VCaP (cell line): ENCODE data around the gene ANKRD9.

Experiments
- H3K27ac ChIP-seq: fragments of 450-650 bp; 2 replicates; pipeline ENCODE4 v1.5.1; 2017
- CTCF ChIP-seq: fragments of 450-650 bp; conservative IDR thresholded peaks from 2 replicates; pipeline ENCODE4 v1.5.1; 2017; ENCODE audit warnings: mild to moderate bottlenecking, moderate library complexity

Gene ANKRD9

GRCh38 chr14:102496331-102496691 is 13.3 kb downstream of the ANKRD9 start:
- TF ChIP-seq CTCF = no peak
- no peak overlapping the region for H3K27ac ChIP-seq

GRCh38 chr14:102495491-102496330 is 13.9 kb downstream of the ANKRD9 start:
- no peak overlapping the region for H3K27ac ChIP-seq
- no peak for TF ChIP-seq CTCF

GRCh38 chr14:102493585-102493984 is 16.0 kb downstream of the ANKRD9 start:
- no peak for TF ChIP-seq CTCF
- H3K27ac ChIP-seq = no peak overlapping the region

GRCh38 chr14:102493096-102493495 is 16.5 kb downstream of the ANKRD9 start:
- no peak for TF ChIP-seq CTCF
- no peak overlapping the region for H3K27ac ChIP-seq

- H3K27ac ChIP-seq = no peak overlapping the region
- TF ChIP-seq CTCF = no peak
These were observed 17.1 kb downstream of the ANKRD9 start for GRCh38 chr14:102492531-102492910.

GRCh38 chr14:102491786-102492530 is 17.6 kb downstream of the ANKRD9 start:
- TF ChIP-seq CTCF = no peak

GRCh38 chr14:102491366-102491765 is 18.2 kb downstream of the ANKRD9 start:
- H3K27ac ChIP-seq = no peak overlapping the region
- no peak for TF ChIP-seq CTCF

More at GRCh38 chr14:102491786-102492530, 17.6 kb downstream of the ANKRD9 start:
- no peak overlapping the region for H3K27ac ChIP-seq
